Measurements from ENCODE around the gene SAV1. TPM values are rescaled to one million over a fixed set of nuclear protein-coding genes. Genes with fewer than 3 reads are reported as not detected.

Gene SAV1
- total and polyA plus RNA-seq, 2 of the 13 experiments (the other 11 are each of a cell fraction or from before 2014, with no cell fraction given), result 7.3 to 8.2 TPM

DNA sequence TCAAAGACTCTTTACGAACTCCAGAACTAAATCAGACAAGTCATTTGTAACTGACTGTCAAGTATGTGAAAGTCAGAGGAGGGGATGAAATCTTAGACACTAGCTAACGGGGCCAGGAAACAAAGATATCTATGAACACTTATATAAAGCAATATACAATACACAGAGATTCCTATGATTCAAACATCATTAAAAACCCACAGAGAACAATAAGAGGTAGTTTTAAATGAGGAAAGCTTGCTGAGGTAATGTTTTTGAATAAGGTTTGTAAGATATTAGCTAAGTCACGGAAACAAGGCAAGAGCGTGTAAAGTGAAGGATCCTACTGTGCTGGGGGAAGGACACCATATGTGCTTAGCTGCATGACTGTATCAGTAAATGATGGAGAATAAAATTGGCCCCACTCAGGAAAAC is 36.7 kb downstream of the SAV1 start:
- in situ Hi-C loops (cut with HindIII; ENCODE audit: extremely low pct_ligation_motif_present, low pct_unique_long_range_greater_than_20kb), result no loop called here

More for the DNA sequence above, 36.7 kb downstream of the SAV1 start:
- Histone ChIP-seq H3K9me3 (ENCODE audit: low read length) (no peaks in the 10 kb centered on the region), H3K27me3 (ENCODE audit: control insufficient read depth in 1 of 2, insufficient read depth in 2 of 2, low read length in 2 of 2) (no peaks in the 10 kb centered on the region), H3K9ac (ENCODE audit: insufficient read depth, low read depth, low read length) (no peak overlapping the region), H3K79me2 (ENCODE audit: insufficient read depth, low read length) (no peaks in the 10 kb centered on the region), H3K27ac (ENCODE audit: extremely low read length, insufficient read depth, low read length) (no peak overlapping the region), H3K4me1 (ENCODE audit: insufficient read depth, low read length) (no peaks in the 10 kb centered on the region), H3K4me3 (replicated peaks in 1 of 3; ENCODE audit: insufficient read depth in 1 of 3, low read depth in 2 of 3, low read length in 3 of 3) (no peak overlapping the region), H3K36me3 (replicated peaks in 1 of 2; ENCODE audit: control insufficient read depth in 1 of 2, insufficient read depth in 2 of 2, low read length in 2 of 2) (no peaks in the 10 kb centered on the region; a peak in 1 of 5 replicates), H3K4me2 (ENCODE audit: low read depth, low read length) (no peak overlapping the region), H4K20me1 (ENCODE audit: insufficient read depth, low read length) (no peaks in the 10 kb centered on the region), H2AFZ (ENCODE audit: low read length) (no peak overlapping the region)
- FAIRE-seq (no peak), DNase-seq (ENCODE audit: low spot score) (no peak), ATAC-seq (no peak)
- WGBS (ENCODE audit: low lambda C conversion rate), result 97% methylated on average over 4 of the region's 4 CpGs
- POLR2A ChIA-PET, result no interaction called here
- BruUV-seq (replicated peaks), result no TSS peak
- CTCF ChIA-PET (ENCODE audit: low intra/inter-chr PET ratio, low total read pairs), result no interaction called here
- intact Hi-C loops (cut with micrococcal nuclease; ENCODE audit: unreplicated experiment), result no loop called here
- TF ChIP-seq WIZ (CRISPR knock-in tag; IDR thresholded peaks at IDR 0.05), result no peak
- no peak for TF ChIP-seq NFKBIZ (CRISPR knock-in tag; IDR thresholded peaks at IDR 0.05)
- TF ChIP-seq ZNF329 (CRISPR knock-in tag; IDR thresholded peaks at IDR 0.05; ENCODE audit: low read depth), result no peak
- no peak for TF ChIP-seq ZNF253 (CRISPR knock-in tag; IDR thresholded peaks at IDR 0.05; ENCODE audit: borderline replicate concordance)
- TF ChIP-seq, protein P1, sequence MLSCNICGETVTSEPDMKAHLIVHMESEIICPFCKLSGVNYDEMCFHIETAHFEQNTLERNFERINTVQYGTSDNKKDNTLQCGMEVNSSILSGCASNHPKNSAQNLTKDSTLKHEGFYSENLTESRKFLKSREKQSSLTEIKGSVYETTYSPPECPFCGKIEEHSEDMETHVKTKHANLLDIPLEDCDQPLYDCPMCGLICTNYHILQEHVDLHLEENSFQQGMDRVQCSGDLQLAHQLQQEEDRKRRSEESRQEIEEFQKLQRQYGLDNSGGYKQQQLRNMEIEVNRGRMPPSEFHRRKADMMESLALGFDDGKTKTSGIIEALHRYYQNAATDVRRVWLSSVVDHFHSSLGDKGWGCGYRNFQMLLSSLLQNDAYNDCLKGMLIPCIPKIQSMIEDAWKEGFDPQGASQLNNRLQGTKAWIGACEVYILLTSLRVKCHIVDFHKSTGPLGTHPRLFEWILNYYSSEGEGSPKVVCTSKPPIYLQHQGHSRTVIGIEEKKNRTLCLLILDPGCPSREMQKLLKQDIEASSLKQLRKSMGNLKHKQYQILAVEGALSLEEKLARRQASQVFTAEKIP (CRISPR knock-in tag; IDR thresholded peaks at IDR 0.05; ENCODE audit: borderline replicate concordance), result no peak
- TF ChIP-seq, protein P2, sequence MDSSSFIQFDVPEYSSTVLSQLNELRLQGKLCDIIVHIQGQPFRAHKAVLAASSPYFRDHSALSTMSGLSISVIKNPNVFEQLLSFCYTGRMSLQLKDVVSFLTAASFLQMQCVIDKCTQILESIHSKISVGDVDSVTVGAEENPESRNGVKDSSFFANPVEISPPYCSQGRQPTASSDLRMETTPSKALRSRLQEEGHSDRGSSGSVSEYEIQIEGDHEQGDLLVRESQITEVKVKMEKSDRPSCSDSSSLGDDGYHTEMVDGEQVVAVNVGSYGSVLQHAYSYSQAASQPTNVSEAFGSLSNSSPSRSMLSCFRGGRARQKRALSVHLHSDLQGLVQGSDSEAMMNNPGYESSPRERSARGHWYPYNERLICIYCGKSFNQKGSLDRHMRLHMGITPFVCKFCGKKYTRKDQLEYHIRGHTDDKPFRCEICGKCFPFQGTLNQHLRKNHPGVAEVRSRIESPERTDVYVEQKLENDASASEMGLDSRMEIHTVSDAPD (CRISPR knock-in tag; IDR thresholded peaks at IDR 0.05), result no peak
- TF ChIP-seq ZNF264 (CRISPR knock-in tag; IDR thresholded peaks at IDR 0.05), result no peak
- no peak for TF ChIP-seq ZNF564 (CRISPR knock-in tag; IDR thresholded peaks at IDR 0.05)
- TF ChIP-seq ZMYM3 (CRISPR knock-in tag; IDR thresholded peaks at IDR 0.05), result no peak
- no peak for TF ChIP-seq ZNF3 (CRISPR knock-in tag; IDR thresholded peaks at IDR 0.05)
- TF ChIP-seq ZSCAN31 (CRISPR knock-in tag; IDR thresholded peaks at IDR 0.05; ENCODE audit: low read depth), result no peak
- no peak for TF ChIP-seq MIXL1 (CRISPR knock-in tag; IDR thresholded peaks at IDR 0.05)
- no peak for TF ChIP-seq ZNF101 (CRISPR knock-in tag; IDR thresholded peaks at IDR 0.05; ENCODE audit: borderline replicate concordance, low read depth)
- TF ChIP-seq ZNF567 (CRISPR knock-in tag; IDR thresholded peaks at IDR 0.05; ENCODE audit: borderline replicate concordance), result no peak
